SKM-1 (cell line): Measurements from ENCODE around the gene CPS1.
A peak's percentile ranks its signal among the peaks of the same experiment; 100 is the strongest.

ENCODE experiments used
- DNase-seq: peaks from one replicate; lab custom pipeline; 2025; ENCODE audit not compliant: unreplicated experiment; lab: John Stamatoyannopoulos, UW

CPS1 gene

GRCh38 chr2:210546424-210547208, 9.8 kb upstream of the CPS1 start:
- DNase-seq = no peak

- no peak for DNase-seq
These were observed 8.4 kb upstream of the CPS1 start for GRCh38 chr2:210548031-210548430.

- no peak for DNase-seq
These were observed 7.5 kb upstream of the CPS1 start for GRCh38 chr2:210548878-210549384.

- no peak for DNase-seq
These were observed 5.4 kb upstream of the CPS1 start for GRCh38 chr2:210551001-210551400.

- no peak for DNase-seq
These were observed 3.0 kb upstream of the CPS1 start for GRCh38 chr2:210553373-210553772.

GRCh38 chr2:210555555-210555954, 844 bp upstream of the CPS1 start:
- DNase-seq = no peak

GRCh38 chr2:210557721-210558120, 1.3 kb downstream of the CPS1 start:
- DNase-seq = no peak

- DNase-seq = no peak
These were observed 2.3 kb downstream of the CPS1 start for GRCh38 chr2:210558708-210559107.

- no peak for DNase-seq
These were observed 2.8 kb downstream of the CPS1 start for GRCh38 chr2:210559182-210559581.

- no peak for DNase-seq
These were observed 5.1 kb downstream of the CPS1 start for GRCh38 chr2:210561475-210561874.

GRCh38 chr2:210562091-210562490, 5.7 kb downstream of the CPS1 start:
- no peak for DNase-seq

- no peak for DNase-seq
These were observed 6.2 kb downstream of the CPS1 start for GRCh38 chr2:210562502-210563080.

GRCh38 chr2:210567279-210567678, 10.9 kb downstream of the CPS1 start:
- no peak for DNase-seq

- no peak for DNase-seq
These were observed 11.7 kb downstream of the CPS1 start for GRCh38 chr2:210568108-210568507.

GRCh38 chr2:210577263-210578071, 21.1 kb downstream of the CPS1 start:
- peak; percentile 63 for DNase-seq

GRCh38 chr2:210584834-210585233, 28.4 kb downstream of the CPS1 start:
- DNase-seq = no peak

GRCh38 chr2:210586381-210586780, 30.0 kb downstream of the CPS1 start:
- DNase-seq = peak; percentile 32

GRCh38 chr2:210591663-210592062, 35.3 kb downstream of the CPS1 start:
- no peak for DNase-seq

GRCh38 chr2:210592726-210593125, 36.3 kb downstream of the CPS1 start:
- no peak for DNase-seq

- DNase-seq = no peak
These were observed 36.8 kb downstream of the CPS1 start for GRCh38 chr2:210593166-210593565.

- no peak for DNase-seq
These were observed 41.8 kb downstream of the CPS1 start for GRCh38 chr2:210598219-210598618.

GRCh38 chr2:210599476-210599875, 43.1 kb downstream of the CPS1 start:
- no peak for DNase-seq
